ENCODE measurements around the gene LEPROT.
"Not testable (repeated sequence)": the region's sequence is repeated elsewhere in the genome, so short reads cannot be mapped to it uniquely, and the experiment has no call there.

Gene LEPROT

GRCh38 chr1:65443647-65444046 lies 23.2 kb downstream of the LEPROT start:
- Histone ChIP-seq H3K36me3 (ENCODE audit: insufficient read depth, low read depth, low read length) (no peaks in the 10 kb centered on the region), H3K9ac (ENCODE audit: low read depth, low read length) (no peak overlapping the region), H3K27me3 (ENCODE audit: insufficient read depth, low read length) (no peaks in the 10 kb centered on the region), H3K9me3 (ENCODE audit: insufficient read depth, low read depth, low read length) (no peaks in the 10 kb centered on the region), H3K4me1 (ENCODE audit: insufficient read depth, low read length) (peaks cover 11% of the 10 kb centered on the region), H3K27ac (ENCODE audit: low read length) (no peak overlapping the region), H3K4me3 (ENCODE audit: low read length) (no peak overlapping the region)

- Histone ChIP-seq H3K9ac (ENCODE audit: low read depth, low read length) (no peak overlapping the region), H3K4me1 (ENCODE audit: insufficient read depth, low read length) (peaks cover 11% of the 10 kb centered on the region), H3K9me3 (ENCODE audit: insufficient read depth, low read depth, low read length) (no peaks in the 10 kb centered on the region), H3K27me3 (ENCODE audit: insufficient read depth, low read length) (no peaks in the 10 kb centered on the region), H3K36me3 (ENCODE audit: insufficient read depth, low read depth, low read length) (no peaks in the 10 kb centered on the region), H3K27ac (ENCODE audit: low read length) (no peak overlapping the region), H3K4me3 (ENCODE audit: low read length) (no peak overlapping the region)
Observed at GRCh38 chr1:65444128-65444640, 23.7 kb downstream of the LEPROT start.

- H3K27ac ChIP-seq (ENCODE audit: low read length), result no peak overlapping the region
- peaks cover 11% of the 10 kb centered on the region for H3K4me1 ChIP-seq (ENCODE audit: insufficient read depth, low read length)
- no peak overlapping the region for H3K4me3 ChIP-seq (ENCODE audit: low read length)
- H3K9ac ChIP-seq (ENCODE audit: low read depth, low read length), result no peak overlapping the region
- no peaks in the 10 kb centered on the region for H3K36me3 ChIP-seq (ENCODE audit: insufficient read depth, low read depth, low read length)
- no peaks in the 10 kb centered on the region for H3K27me3 ChIP-seq (ENCODE audit: insufficient read depth, low read length)
- H3K9me3 ChIP-seq (ENCODE audit: insufficient read depth, low read depth, low read length), result no peaks in the 10 kb centered on the region
Observed at GRCh38 chr1:65445837-65446236, 25.4 kb downstream of the LEPROT start.

- Histone ChIP-seq H3K4me1 (ENCODE audit: insufficient read depth, low read length) (peaks cover 4% of the 10 kb centered on the region), H3K27me3 (ENCODE audit: insufficient read depth, low read length) (no peaks in the 10 kb centered on the region), H3K27ac (ENCODE audit: low read length) (no peak overlapping the region), H3K9me3 (ENCODE audit: insufficient read depth, low read depth, low read length) (no peaks in the 10 kb centered on the region), H3K4me3 (ENCODE audit: low read length) (no peak overlapping the region), H3K36me3 (ENCODE audit: insufficient read depth, low read depth, low read length) (no peaks in the 10 kb centered on the region), H3K9ac (ENCODE audit: low read depth, low read length) (no peak overlapping the region)
Observed at GRCh38 chr1:65449214-65449823, 28.9 kb downstream of the LEPROT start.

GRCh38 chr1:65455678-65456077 lies 35.2 kb downstream of the LEPROT start:
- H3K27me3 ChIP-seq (ENCODE audit: insufficient read depth, low read length); H3K4me1 ChIP-seq (ENCODE audit: insufficient read depth, low read length); H3K9ac ChIP-seq (ENCODE audit: low read depth, low read length); H3K9me3 ChIP-seq (ENCODE audit: insufficient read depth, low read depth, low read length); H3K27ac ChIP-seq (ENCODE audit: low read length); H3K36me3 ChIP-seq (ENCODE audit: insufficient read depth, low read depth, low read length); H3K4me3 ChIP-seq (ENCODE audit: low read length): not testable (repeated sequence)

- no peak overlapping the region; the same call in 1 of the 2 replicates for H3K4me3 ChIP-seq (ENCODE audit: low read length)
Observed at GRCh38 chr1:65456481-65456880, 36.0 kb downstream of the LEPROT start.

GRCh38 chr1:65457868-65458267 lies 37.4 kb downstream of the LEPROT start:
- H3K9me3 ChIP-seq (ENCODE audit: insufficient read depth, low read depth, low read length), result peaks cover 4% of the 10 kb centered on the region; the same call in 1 of the 2 replicates
- no peak overlapping the region for H3K27ac ChIP-seq (ENCODE audit: low read length)
- no peaks in the 10 kb centered on the region for H3K4me1 ChIP-seq (ENCODE audit: insufficient read depth, low read length)
- no peaks in the 10 kb centered on the region for H3K36me3 ChIP-seq (ENCODE audit: insufficient read depth, low read depth, low read length)
- H3K9ac ChIP-seq (ENCODE audit: low read depth, low read length), result no peak overlapping the region
- H3K4me3 ChIP-seq (ENCODE audit: low read length), result no peak overlapping the region
- H3K27me3 ChIP-seq (ENCODE audit: insufficient read depth, low read length), result no peaks in the 10 kb centered on the region

More at GRCh38 chr1:65456481-65456880, 36.0 kb downstream of the LEPROT start:
- H3K9ac ChIP-seq (ENCODE audit: low read depth, low read length), result no peak overlapping the region
- no peaks in the 10 kb centered on the region for H3K27me3 ChIP-seq (ENCODE audit: insufficient read depth, low read length)
- H3K27ac ChIP-seq (ENCODE audit: low read length), result no peak overlapping the region
- no peaks in the 10 kb centered on the region for H3K36me3 ChIP-seq (ENCODE audit: insufficient read depth, low read depth, low read length)
- peaks cover 4% of the 10 kb centered on the region; the same call in 1 of the 2 replicates for H3K9me3 ChIP-seq (ENCODE audit: insufficient read depth, low read depth, low read length)
- H3K4me1 ChIP-seq (ENCODE audit: insufficient read depth, low read length), result no peaks in the 10 kb centered on the region

GRCh38 chr1:65458730-65459396 lies 38.4 kb downstream of the LEPROT start:
- peaks cover 4% of the 10 kb centered on the region; the same call in 1 of the 2 replicates for H3K9me3 ChIP-seq (ENCODE audit: insufficient read depth, low read depth, low read length)
- H3K4me1 ChIP-seq (ENCODE audit: insufficient read depth, low read length), result no peaks in the 10 kb centered on the region
- no peak overlapping the region for H3K9ac ChIP-seq (ENCODE audit: low read depth, low read length)
- H3K4me3 ChIP-seq (ENCODE audit: low read length), result no peak overlapping the region
- no peaks in the 10 kb centered on the region for H3K36me3 ChIP-seq (ENCODE audit: insufficient read depth, low read depth, low read length)
- H3K27ac ChIP-seq (ENCODE audit: low read length), result no peak overlapping the region
- no peaks in the 10 kb centered on the region for H3K27me3 ChIP-seq (ENCODE audit: insufficient read depth, low read length)

- Histone ChIP-seq H3K27ac (ENCODE audit: low read length) (no peak overlapping the region), H3K9ac (ENCODE audit: low read depth, low read length) (no peak overlapping the region)
Observed at GRCh38 chr1:65459397-65459768, 38.9 kb downstream of the LEPROT start.

GRCh38 chr1:65465837-65466236 lies 45.4 kb downstream of the LEPROT start:
- not testable (repeated sequence) for H3K9me3 ChIP-seq (ENCODE audit: insufficient read depth, low read depth, low read length); H3K9ac ChIP-seq (ENCODE audit: low read depth, low read length); H3K27me3 ChIP-seq (ENCODE audit: insufficient read depth, low read length); H3K36me3 ChIP-seq (ENCODE audit: insufficient read depth, low read depth, low read length); H3K4me1 ChIP-seq (ENCODE audit: insufficient read depth, low read length); H3K27ac ChIP-seq (ENCODE audit: low read length); H3K4me3 ChIP-seq (ENCODE audit: low read length)

More at GRCh38 chr1:65459397-65459768, 38.9 kb downstream of the LEPROT start:
- H3K4me1 ChIP-seq (ENCODE audit: insufficient read depth, low read length), result no peaks in the 10 kb centered on the region
- peaks cover 4% of the 10 kb centered on the region; the same call in 1 of the 2 replicates for H3K9me3 ChIP-seq (ENCODE audit: insufficient read depth, low read depth, low read length)
- H3K27me3 ChIP-seq (ENCODE audit: insufficient read depth, low read length), result no peaks in the 10 kb centered on the region
- H3K4me3 ChIP-seq (ENCODE audit: low read length), result no peak overlapping the region
- H3K36me3 ChIP-seq (ENCODE audit: insufficient read depth, low read depth, low read length), result no peaks in the 10 kb centered on the region

GRCh38 chr1:65467536-65467935 lies 47.1 kb downstream of the LEPROT start:
- Histone ChIP-seq H3K4me1 (ENCODE audit: insufficient read depth, low read length) (peaks cover 3% of the 10 kb centered on the region; the same call in 1 of the 2 replicates), H3K36me3 (ENCODE audit: insufficient read depth, low read depth, low read length) (no peaks in the 10 kb centered on the region), H3K27me3 (ENCODE audit: insufficient read depth, low read length) (no peaks in the 10 kb centered on the region), H3K4me3 (ENCODE audit: low read length) (no peak overlapping the region), H3K9ac (ENCODE audit: low read depth, low read length) (no peak overlapping the region), H3K9me3 (ENCODE audit: insufficient read depth, low read depth, low read length) (no peaks in the 10 kb centered on the region), H3K27ac (ENCODE audit: low read length) (no peak overlapping the region)
